ENCODE measurements around the gene LTF. TPM values are rescaled to one million over a fixed set of nuclear protein-coding genes. Genes with fewer than 3 reads are reported as not detected.

Gene LTF
- total RNA-seq, 1 experiment from 2014 or later, result not detected

- Histone ChIP-seq H3K9me3 (ENCODE audit: control insufficient read depth in 1 of 2, insufficient read depth in 1 of 2, low read depth in 1 of 2, low read length in 2 of 2) (no peaks in the 10 kb centered on the region), H3K4me2 (ENCODE audit: low read length) (no peak overlapping the region), H3K4me3 (replicated peaks in 1 of 2; ENCODE audit: low read depth in 1 of 2, low read length in 2 of 2) (no peak overlapping the region), H4K20me1 (ENCODE audit: insufficient read depth) (no peaks in the 10 kb centered on the region), H3K79me2 (ENCODE audit: insufficient read depth, low read length) (no peaks in the 10 kb centered on the region), H3K4me1 (ENCODE audit: control insufficient read depth in 1 of 2, insufficient read depth in 2 of 2, low read length in 2 of 2) (no peaks in the 10 kb centered on the region), H3K27me3 (ENCODE audit: insufficient read depth, low read length) (no peaks in the 10 kb centered on the region; the same call in 1 of the 2 replicates), H3K9me2 (ENCODE audit: insufficient read depth) (no peaks in the 10 kb centered on the region), H3K27ac (ENCODE audit: low read depth, low read length) (no peak overlapping the region), H3K9ac (ENCODE audit: low read length) (no peak overlapping the region), H3K36me3 (ENCODE audit: control insufficient read depth in 1 of 2, insufficient read depth in 2 of 2, low read length in 2 of 2) (no peaks in the 10 kb centered on the region), H2AFZ (ENCODE audit: low read depth, low read length, poor library complexity, severe bottlenecking) (no peak overlapping the region)
- ATAC-seq, result no peak
- DNase-seq (ENCODE audit: low read depth, low spot score), result no peak
- CTCF ChIA-PET, result no interaction called here
- intact Hi-C loops (cut with micrococcal nuclease), result no loop called here
- RAD21 ChIA-PET (ENCODE audit: low non-redundant PET in 1 of 2, low total read pairs in 2 of 2, uncharacterized antibody in 2 of 2, unreplicated experiment in 2 of 2), result no interaction called here
- POLR2A ChIA-PET, result no interaction called here
- no peak for TF ChIP-seq JUND (IDR thresholded peaks at IDR 0.05)
- no peak for TF ChIP-seq EZH2phosphoT487 (IDR thresholded peaks at IDR 0.05; ENCODE audit: borderline replicate concordance)
- TF ChIP-seq EGR1 (IDR thresholded peaks at IDR 0.05; ENCODE audit: low read depth), result no peak
- no peak for TF ChIP-seq RAD21 (IDR thresholded peaks at IDR 0.05; ENCODE audit: low read depth)
- TF ChIP-seq MAX (IDR thresholded peaks at IDR 0.05), result no peak
- TF ChIP-seq SRF (IDR thresholded peaks at IDR 0.05; ENCODE audit: low read depth), result no peak
- no peak for TF ChIP-seq REST (IDR thresholded peaks at IDR 0.05; ENCODE audit: low read depth)
- TF ChIP-seq POLR2A (IDR thresholded peaks at IDR 0.05; ENCODE audit: borderline replicate concordance, extremely low read depth, insufficient read depth, insufficient read length), result no peak
- no peak for TF ChIP-seq CEBPB (IDR thresholded peaks at IDR 0.05; ENCODE audit: low read depth)
- no peak for TF ChIP-seq EZH2 (IDR thresholded peaks at IDR 0.05)
- TF ChIP-seq ZFX (IDR thresholded peaks at IDR 0.05), result no peak
- TF ChIP-seq SIN3A (IDR thresholded peaks at IDR 0.05; ENCODE audit: low read depth), result no peak
- no peak for TF ChIP-seq POLR2AphosphoS5 (IDR thresholded peaks at IDR 0.05; ENCODE audit: low read depth, low read length)
- no peak for TF ChIP-seq ELF1 (IDR thresholded peaks at IDR 0.05; ENCODE audit: borderline replicate concordance, low read depth)
- no TSS peak for BruUV-seq (replicated peaks)
Measured at GRCh38 chr3:46442576-46443530, 21.9 kb downstream of the LTF start.
